OCI-LY3 (cell line): Measurements from ENCODE around the gene ECI2.

Experiments used
- H2AFZ ChIP-seq: fragments of 200-600, 300-600 bp; shearing (Covaris generic); 2 replicates; pipeline ENCODE4 v1.6.0; 2014; ENCODE audit warnings: antibody characterized with exemption, low read depth, low read length
- H3K27ac ChIP-seq: fragments of 200-600, 300-600 bp; sonication (generic); 2 replicates; pipeline ENCODE4 v1.5.1; 2014; ENCODE audit warnings: mild to moderate bottlenecking, low read length, moderate library complexity, mixed read lengths
- H3K27me3 ChIP-seq: fragments of 200-600, 300-600 bp; sonication (generic); 2 replicates; pipeline ENCODE4 v1.6.1; 2014; ENCODE audit warnings: low read depth, low read length, mixed read lengths
- H3K36me3 ChIP-seq: fragments of 200-600, 300-600 bp; sonication (generic); replicated peaks from 2 replicates; pipeline ENCODE3; 2014; ENCODE audit warnings: low read depth, low read length, mixed read lengths
- H3K4me1 ChIP-seq: fragments of 300-600, 200-600 bp; sonication (generic); 2 replicates; pipeline ENCODE4 v1.6.1; 2014; ENCODE audit warnings: low read length, mixed read lengths
- H3K4me2 ChIP-seq: fragments of 200-600, 300-600 bp; sonication (generic); 2 replicates; pipeline ENCODE4 v1.6.1; 2014; ENCODE audit warnings: low read length, mixed read lengths
- H3K4me3 ChIP-seq: fragments of 300-600, 200-600 bp; sonication (generic); 2 replicates; pipeline ENCODE4 v1.5.1; 2014; ENCODE audit warnings: antibody characterized with exemption, mild to moderate bottlenecking, low read length, moderate library complexity
- H3K79me2 ChIP-seq: fragments of 300-600, 200-600 bp; shearing (Covaris generic); 2 replicates; pipeline ENCODE4 v1.6.1; 2014; ENCODE audit warnings: mild to moderate bottlenecking, low read length, mixed read lengths
- H3K9ac ChIP-seq: fragments of 300-600, 200-600 bp; shearing (Covaris generic); 2 replicates; pipeline ENCODE4 v1.6.0; 2014; ENCODE audit warnings: mild to moderate bottlenecking, low read length, moderate library complexity
- H3K9me3 ChIP-seq: fragments of 200-600, 300-600 bp; shearing (Covaris generic); 2 replicates; pipeline ENCODE4 v1.6.1; 2014; ENCODE audit warnings: low read length, mixed read lengths; ENCODE audit not compliant: insufficient read depth
- H4K20me1 ChIP-seq: fragments of 200-600, 300-600 bp; sonication (generic); 2 replicates; pipeline ENCODE4 v1.6.1; 2016; ENCODE audit warnings: low read length, mixed read lengths; ENCODE audit not compliant: insufficient read depth
- EZH2phosphoT487 ChIP-seq: fragments of 200-600 bp; shearing (Covaris generic); IDR thresholded peaks from 2 replicates; pipeline ENCODE4 v1.6.1; 2018; ENCODE audit warnings: antibody characterized with exemption, mixed run types, low read depth
- TF ChIP-seq, protein P1 (sequence below): fragments of 200-600, 300-600 bp; sonication (generic); IDR thresholded peaks from 2 replicates; pipeline ENCODE4 v1.5.1; 2014; ENCODE audit warnings: antibody characterized with exemption, low read length, low read depth

ECI2 gene

DNA sequence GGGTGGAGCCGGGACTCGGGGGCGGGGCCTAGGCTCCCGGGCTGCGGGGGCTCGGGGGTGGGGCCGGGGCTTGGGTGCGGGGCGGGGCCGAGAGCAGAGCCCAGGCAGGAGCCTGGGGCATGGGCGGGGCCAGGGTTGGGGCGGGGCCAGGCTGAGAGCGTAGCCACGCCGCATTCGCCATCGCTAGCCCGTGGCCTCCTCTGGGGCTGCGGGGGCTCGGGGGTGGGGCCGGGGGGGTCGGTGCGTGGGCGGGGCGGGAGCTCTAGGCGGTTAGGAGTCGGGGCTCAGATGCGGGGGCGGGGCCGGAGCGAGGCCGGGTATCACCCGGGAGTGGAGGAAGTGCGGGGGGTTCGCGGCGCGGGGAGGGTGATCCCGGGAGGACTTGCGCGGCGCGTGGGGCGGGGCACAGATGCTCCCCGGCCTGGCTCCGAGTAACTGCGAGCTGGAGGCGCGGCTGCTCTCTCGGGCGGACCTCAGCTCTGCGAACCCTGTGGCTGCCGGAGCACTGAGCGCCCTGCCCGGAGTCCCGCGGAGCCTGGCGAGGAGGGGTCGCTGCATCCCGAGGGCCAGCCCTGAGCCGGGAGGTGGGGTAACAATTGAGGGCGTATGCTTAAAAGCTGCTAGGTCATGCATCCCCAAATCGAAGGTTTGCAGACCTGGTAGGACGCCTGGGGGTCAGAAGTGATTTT lies 434 bp upstream of the ECI2 start:
- H3K9ac ChIP-seq: peak overlapping the region; percentile 63
- no peaks in the 10 kb centered on the region for H3K27me3 ChIP-seq
- H2AFZ ChIP-seq: peak overlapping the region; percentile 51; the same call in 1 of the 2 replicates
- H3K4me1 ChIP-seq: peaks cover 10% of the 10 kb centered on the region
- H3K36me3 ChIP-seq: peaks cover 13% of the 10 kb centered on the region
- no peaks in the 10 kb centered on the region for H3K79me2 ChIP-seq
- peak overlapping the region; percentile 85 for H3K4me3 ChIP-seq
- TF ChIP-seq, protein P1, sequence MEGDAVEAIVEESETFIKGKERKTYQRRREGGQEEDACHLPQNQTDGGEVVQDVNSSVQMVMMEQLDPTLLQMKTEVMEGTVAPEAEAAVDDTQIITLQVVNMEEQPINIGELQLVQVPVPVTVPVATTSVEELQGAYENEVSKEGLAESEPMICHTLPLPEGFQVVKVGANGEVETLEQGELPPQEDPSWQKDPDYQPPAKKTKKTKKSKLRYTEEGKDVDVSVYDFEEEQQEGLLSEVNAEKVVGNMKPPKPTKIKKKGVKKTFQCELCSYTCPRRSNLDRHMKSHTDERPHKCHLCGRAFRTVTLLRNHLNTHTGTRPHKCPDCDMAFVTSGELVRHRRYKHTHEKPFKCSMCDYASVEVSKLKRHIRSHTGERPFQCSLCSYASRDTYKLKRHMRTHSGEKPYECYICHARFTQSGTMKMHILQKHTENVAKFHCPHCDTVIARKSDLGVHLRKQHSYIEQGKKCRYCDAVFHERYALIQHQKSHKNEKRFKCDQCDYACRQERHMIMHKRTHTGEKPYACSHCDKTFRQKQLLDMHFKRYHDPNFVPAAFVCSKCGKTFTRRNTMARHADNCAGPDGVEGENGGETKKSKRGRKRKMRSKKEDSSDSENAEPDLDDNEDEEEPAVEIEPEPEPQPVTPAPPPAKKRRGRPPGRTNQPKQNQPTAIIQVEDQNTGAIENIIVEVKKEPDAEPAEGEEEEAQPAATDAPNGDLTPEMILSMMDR: no peak
- no peak for TF ChIP-seq EZH2phosphoT487
- no peaks in the 10 kb centered on the region for H3K9me3 ChIP-seq
- no peak overlapping the region; the same call in 1 of the 2 replicates for H3K27ac ChIP-seq
- no peaks in the 10 kb centered on the region for H4K20me1 ChIP-seq
- H3K4me2 ChIP-seq: peak overlapping the region; percentile 67

DNA sequence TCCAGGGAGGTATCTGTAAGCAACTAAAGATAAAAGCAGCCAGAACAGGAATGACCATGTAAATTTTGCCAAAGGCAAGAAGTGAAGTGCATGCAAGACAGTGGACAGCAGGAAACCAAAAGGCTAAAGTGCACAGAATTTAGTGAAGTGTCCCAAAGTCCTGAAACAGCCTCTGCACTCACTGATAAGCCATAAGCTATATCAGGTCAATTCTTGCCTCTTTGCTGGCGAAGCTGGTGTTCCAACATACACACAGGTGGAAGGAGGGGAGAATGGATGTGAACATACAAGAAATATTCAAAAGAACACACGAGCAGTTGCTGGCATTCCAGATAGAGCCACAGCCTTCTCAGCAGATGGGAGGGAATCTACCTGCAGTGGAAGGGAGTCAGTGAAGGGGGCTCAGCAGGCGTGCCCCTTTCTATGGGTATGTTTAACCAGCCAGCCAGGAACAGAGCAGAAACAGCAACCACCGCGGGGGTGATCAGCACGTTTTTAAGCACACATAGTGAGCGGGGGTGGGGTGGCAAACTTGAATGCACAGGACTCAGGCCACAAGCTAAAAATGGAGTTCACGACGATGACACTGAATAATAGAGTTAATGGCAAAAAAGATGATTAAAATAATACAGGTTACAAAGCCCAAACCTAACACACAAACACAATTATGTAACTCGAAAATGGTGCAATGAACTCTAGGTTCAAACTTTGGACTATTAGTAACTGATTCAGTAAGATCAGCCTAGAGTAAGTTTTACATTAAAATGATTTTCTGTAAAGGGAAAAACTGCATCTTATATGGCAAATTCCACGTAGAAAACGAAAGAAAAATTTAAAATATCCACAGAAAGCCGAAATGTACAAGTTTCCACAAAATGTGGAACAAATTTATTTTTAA lies 1.2 kb downstream of the ECI2 start:
- H2AFZ ChIP-seq: peak overlapping the region; percentile 90; the same call in 1 of the 2 replicates
- H3K79me2 ChIP-seq: no peaks in the 10 kb centered on the region
- no peaks in the 10 kb centered on the region for H3K9me3 ChIP-seq
- H3K27me3 ChIP-seq: no peaks in the 10 kb centered on the region
- H3K4me3 ChIP-seq: peak overlapping the region; percentile 95
- H3K4me2 ChIP-seq: peak overlapping the region; percentile 66
- peak overlapping the region; percentile 70 for H3K9ac ChIP-seq
- peaks cover 24% of the 10 kb centered on the region for H3K36me3 ChIP-seq
- H4K20me1 ChIP-seq: no peaks in the 10 kb centered on the region
- TF ChIP-seq, protein P1: no peak
- no peak for TF ChIP-seq EZH2phosphoT487
- H3K4me1 ChIP-seq: peaks cover 10% of the 10 kb centered on the region
- H3K27ac ChIP-seq: no peak overlapping the region

DNA sequence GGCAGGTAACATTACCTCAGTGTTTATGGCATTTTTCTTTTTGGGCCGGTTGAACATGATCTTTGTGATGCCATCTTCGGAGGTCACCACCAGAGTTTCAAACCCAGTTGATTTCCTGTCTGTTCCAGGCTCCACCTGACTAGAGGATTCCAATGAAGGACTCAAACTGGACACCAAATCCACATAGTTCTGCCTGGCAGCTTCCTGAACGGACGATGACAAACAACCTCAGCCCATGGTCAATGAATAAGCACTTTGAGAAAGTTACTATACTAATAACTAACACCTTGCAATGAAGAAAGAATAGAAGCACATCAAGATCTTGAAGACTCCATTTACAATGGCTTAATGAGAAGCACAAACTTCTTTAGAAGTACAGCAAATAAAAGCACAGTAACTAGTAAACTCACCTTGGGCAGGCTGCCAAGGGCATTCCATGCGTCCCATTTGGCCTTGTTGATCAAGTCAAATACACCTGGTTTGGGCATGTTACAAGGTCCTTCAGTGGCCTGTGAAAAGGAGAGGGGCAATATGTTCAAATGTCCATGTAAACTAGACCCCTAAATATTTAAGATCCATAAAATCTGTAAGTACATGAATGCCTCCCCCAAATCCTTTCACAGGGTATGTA lies 4.9 kb downstream of the ECI2 start:
- H3K9ac ChIP-seq: no peak overlapping the region
- no peaks in the 10 kb centered on the region for H3K79me2 ChIP-seq
- H3K4me3 ChIP-seq: no peak overlapping the region
- no peaks in the 10 kb centered on the region for H3K9me3 ChIP-seq
- H3K36me3 ChIP-seq: peaks cover 27% of the 10 kb centered on the region
- no peak overlapping the region for H3K4me2 ChIP-seq
- no peak overlapping the region for H2AFZ ChIP-seq
- H4K20me1 ChIP-seq: no peaks in the 10 kb centered on the region
- TF ChIP-seq EZH2phosphoT487: no peak
- H3K4me1 ChIP-seq: peaks cover 5% of the 10 kb centered on the region
- no peaks in the 10 kb centered on the region for H3K27me3 ChIP-seq
- H3K27ac ChIP-seq: no peak overlapping the region

DNA sequence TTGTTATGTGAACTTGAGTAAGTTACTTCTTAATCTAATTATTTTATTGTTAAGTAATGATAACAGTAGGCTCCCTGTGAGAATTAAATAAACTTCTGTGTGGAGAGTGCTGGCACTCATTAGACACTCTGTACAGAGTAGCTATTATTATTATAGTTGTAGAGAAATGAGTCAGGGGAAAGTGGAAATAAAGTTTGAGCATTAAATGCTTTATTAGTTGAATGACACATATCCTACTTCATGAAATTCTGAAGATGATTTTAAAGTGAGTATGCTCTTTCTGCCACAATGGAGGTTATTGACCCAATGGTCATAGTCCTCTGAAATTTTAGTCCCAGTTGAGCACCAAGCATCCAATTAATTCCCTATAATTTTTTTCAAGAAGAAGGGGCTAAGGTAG lies 5.9 kb downstream of the ECI2 start:
- Histone ChIP-seq H3K4me1 (peaks cover 5% of the 10 kb centered on the region), H3K79me2 (no peaks in the 10 kb centered on the region), H3K36me3 (peaks cover 27% of the 10 kb centered on the region), H3K4me3 (no peak overlapping the region), H3K27me3 (no peaks in the 10 kb centered on the region), H3K27ac (no peak overlapping the region), H3K9ac (no peak overlapping the region), H3K4me2 (no peak overlapping the region), H4K20me1 (no peaks in the 10 kb centered on the region), H2AFZ (no peak overlapping the region), H3K9me3 (no peaks in the 10 kb centered on the region)
- no peak for TF ChIP-seq EZH2phosphoT487
